GM12878 (cell line): Measurements from ENCODE around the gene RASA1. TPM values are rescaled to one million over a fixed set of nuclear protein-coding genes. Genes with fewer than 3 reads are reported as not detected.

Source experiments
- ATAC-seq: fragments of 200-7000 bp; cut with Tn5 transposase; 3 replicates; pipeline ENCODE4 v1.9.1; 2020; ENCODE audit warnings: mild to moderate bottlenecking, moderate library complexity
- BruUV-seq: library from RNA; stranded (reverse); fragments of 400-500 nt; replicated peaks from 2 replicates; lab custom pipeline; 2021; lab: Mats Ljungman, UMichigan
- CTCF ChIA-PET: fragments of 300-600 bp; sonication (Branson Sonifier 250); formaldehyde crosslinking; extraction: SDS; loops from one replicate; lab custom pipeline; 2021; ENCODE audit warnings: inconsistent platforms; lab: Yijun Ruan, JAX
- POLR2A ChIA-PET: fragments of 350-600 bp; formaldehyde crosslinking; extraction: SDS; loops from one replicate; lab custom pipeline; 2021; ENCODE audit warnings: inconsistent platforms; lab: Charles Lee
- RAD21 ChIA-PET: fragments of 300-600 bp; sonication (Branson Sonifier 250); formaldehyde crosslinking; loops from one replicate; lab custom pipeline; 2023; ENCODE audit warnings: antibody characterized with exemption; ENCODE audit not compliant: unreplicated experiment; lab: Charles Lee
- SMC1A ChIA-PET: fragments of 300-600 bp; sonication (Branson Sonifier 250); formaldehyde crosslinking; loops from one replicate; lab custom pipeline; 2023; ENCODE audit not compliant: unreplicated experiment, uncharacterized antibody; lab: Charles Lee
- DNase-seq: peaks from one replicate; pipeline ENCODE4 v3.0.0-alpha.2; 2011; ENCODE audit warnings: low read depth, low spot score
- FAIRE-seq: peaks from 3 replicates; lab custom pipeline; 2011; peaks lifted over from hg19 to GRCh38; lab: Jason Lieb, UNC
- H2AFZ ChIP-seq: 2 replicates; pipeline ENCODE4 v1.6.0; 2011; ENCODE audit warnings: low read depth, low read length, control low read depth; ENCODE audit not compliant: control insufficient read depth
- H3K27ac ChIP-seq: 2 replicates; pipeline ENCODE4 v1.5.1; 2011; ENCODE audit warnings: control low read depth; ENCODE audit not compliant: control insufficient read depth, insufficient read depth
- H3K27me3 ChIP-seq, 2 experiments: replicated peaks in 1 of 2; 2 replicates each; pipeline versions ENCODE4 v1.6.0 to v1.6.1; 2011; ENCODE audit warnings: low read length in 1 of 2; ENCODE audit not compliant: control insufficient read depth in 2 of 2, insufficient read depth in 2 of 2
- H3K36me3 ChIP-seq, 2 experiments: 2 replicates each; pipeline ENCODE4 v1.5.1; 2011; ENCODE audit warnings: low read length in 1 of 2; ENCODE audit not compliant: control insufficient read depth in 2 of 2, insufficient read depth in 2 of 2
- H3K4me1 ChIP-seq: 2 replicates; pipeline ENCODE4 v1.6.1; 2011; ENCODE audit warnings: mild to moderate bottlenecking, low read length, moderate library complexity, mixed read lengths; ENCODE audit not compliant: control insufficient read depth, insufficient read depth
- H3K4me2 ChIP-seq: 2 replicates; pipeline ENCODE4 v1.6.0; 2011; ENCODE audit warnings: control low read depth; ENCODE audit not compliant: control insufficient read depth, insufficient read depth
- H3K4me3 ChIP-seq: fragments of 200-600 bp; sonication (generic); 2 replicates; pipeline ENCODE4 v1.5.1; 2016
- H3K79me2 ChIP-seq: 2 replicates; pipeline ENCODE4 v1.6.0; 2011; ENCODE audit warnings: low read length; ENCODE audit not compliant: control insufficient read depth, insufficient read depth
- H3K9ac ChIP-seq: 2 replicates; pipeline ENCODE4 v1.8.0; 2011; ENCODE audit warnings: low read length, control low read depth, mixed read lengths; ENCODE audit not compliant: control insufficient read depth, insufficient read depth
- H3K9me3 ChIP-seq: replicated peaks from 3 replicates; pipeline ENCODE4 v1.5.1; 2011; ENCODE audit warnings: mild to moderate bottlenecking, low read length; ENCODE audit not compliant: control insufficient read depth, insufficient read depth
- H4K20me1 ChIP-seq: 2 replicates; pipeline ENCODE4 v1.6.0; 2011; ENCODE audit not compliant: control insufficient read depth, insufficient read depth
- CBFB ChIP-seq: IDR thresholded peaks from 2 replicates; pipeline ENCODE4 v1.6.1; 2016; ENCODE audit warnings: antibody characterized with exemption, low read depth
- CHD4 ChIP-seq: fragments of 200-600 bp; sonication (generic); IDR thresholded peaks from 2 replicates; pipeline ENCODE4 v1.6.1; 2016; ENCODE audit warnings: mild to moderate bottlenecking
- ETV6 ChIP-seq, 2 experiments: fragments of 450-650 bp in 1 of 2; IDR thresholded peaks in 1 of 2; conservative IDR thresholded peaks in 1 of 2; 2 replicates each; pipeline ENCODE4 v1.6.1; 2014; ENCODE audit warnings: antibody characterized with exemption in 1 of 2, borderline replicate concordance in 1 of 2, low read depth in 1 of 2, mild to moderate bottlenecking in 1 of 2, moderate library complexity in 1 of 2
- GABPA ChIP-seq: IDR thresholded peaks from 2 replicates; pipeline ENCODE4 v1.6.1; 2014; ENCODE audit warnings: antibody characterized with exemption, low read depth, mild to moderate bottlenecking, inconsistent platforms
- GATAD2B ChIP-seq: fragments of 450-650 bp; conservative IDR thresholded peaks from 2 replicates; pipeline ENCODE4 v1.6.1; 2017; ENCODE audit warnings: low read depth, mild to moderate bottlenecking, moderate library complexity
- HDAC2 ChIP-seq: fragments of 200-600 bp; sonication (generic); IDR thresholded peaks from 2 replicates; pipeline ENCODE4 v1.6.1; 2017
- KLF5 ChIP-seq: fragments of 450-650 bp; IDR thresholded peaks from 2 replicates; pipeline ENCODE4 v1.6.1; 2014; ENCODE audit warnings: mild to moderate bottlenecking; ENCODE audit not compliant: partially characterized antibody
- MYB ChIP-seq: fragments of 150-350 bp; IDR thresholded peaks from 2 replicates; pipeline ENCODE4 v1.6.1; 2014; ENCODE audit warnings: mild to moderate bottlenecking, low read depth, low read length, borderline replicate concordance
- POLR2AphosphoS2 ChIP-seq: IDR thresholded peaks from 2 replicates; pipeline ENCODE4 v1.6.1; 2011; ENCODE audit warnings: low read depth, mild to moderate bottlenecking, low read length, improper control_type of control experiment, moderate library complexity
- SREBF1 ChIP-seq: IDR thresholded peaks from 2 replicates; pipeline ENCODE4 v1.6.1; 2012; ENCODE audit warnings: mild to moderate bottlenecking, low read length
- TAF1 ChIP-seq: IDR thresholded peaks from 2 replicates; pipeline ENCODE4 v1.6.1; 2011; ENCODE audit warnings: mild to moderate bottlenecking, low read depth, low read length, borderline replicate concordance
- ZNF207 ChIP-seq: fragments of 450-650 bp; IDR thresholded peaks from 2 replicates; pipeline ENCODE4 v1.6.1; 2014; ENCODE audit warnings: antibody characterized with exemption, mild to moderate bottlenecking, borderline replicate concordance
- WGBS: methylation state at CpG from one replicate; pipeline ENCODE4 v1.1.6; 2016; ENCODE audit warnings: low lambda C conversion rate; ENCODE audit not compliant: insufficient replicate concordance, insufficient coverage; ENCODE audit errors: missing lambda C conversion rate; 5-methylcytosine and 5-hydroxymethylcytosine counted together
- in situ Hi-C: fragments of 300-500 bp; cut with MboI; formaldehyde crosslinking; loops from 9 replicates; pipeline ENCODE4 v1.14.3; 2018; ENCODE audit warnings: mixed read lengths
- intact Hi-C: fragments of 100-400 bp; cut with micrococcal nuclease; formaldehyde crosslinking; loops from one replicate; pipeline ENCODE4 v1.14.2; 2022; ENCODE audit not compliant: unreplicated experiment
- polyA plus RNA-seq, 11 experiments: library from polyadenylated mRNA; depleted of rRNA in 4 of 11; unstranded in 6 of 11; stranded (reverse) in 5 of 11; fragments of >200 nt; fragmentation: Nextera tagmentation in 4 of 11; fragmentation: Illumina TruSeq in 1 of 11; extraction: Ambion mirVana in 4 of 11; extraction: Trizol in 1 of 11; gene quantifications; 1 replicate in 1 of 11; 2 replicates in 10 of 11; pipeline versions ENCODE4 v1.2.1 to v1.2.3, GENCODE V29; 2011 to 2016; ENCODE audit warnings: inconsistent platforms in 2 of 11, missing spikeins in 2 of 11, low read depth in 1 of 11
- total RNA-seq, 4 experiments: library from RNA; depleted of rRNA in 3 of 4; stranded (reverse); fragments of >200 nt in 3 of 4; fragmentation: Illumina TruSeq in 1 of 4; extraction: Trizol in 1 of 4; gene quantifications; 2 replicates each; pipeline versions ENCODE4 v1.2.1 to v1.2.3, GENCODE V29; 2013 to 2021
- TF ChIP-seq, protein P1 (sequence below): IDR thresholded peaks from 2 replicates; pipeline ENCODE4 v1.6.1; 2011; ENCODE audit warnings: low read depth, low read length, improper control_type of control experiment, borderline replicate concordance
- TF ChIP-seq, protein P2 (sequence below), 3 experiments: IDR thresholded peaks in 2 of 3; conservative IDR thresholded peaks in 1 of 3; 2 replicates each; pipeline ENCODE4 v1.5.1; 2011; ENCODE audit warnings: low read depth in 3 of 3, low read length in 3 of 3, mild to moderate bottlenecking in 3 of 3, control low read depth in 2 of 3, moderate library complexity in 2 of 3, inconsistent platforms in 1 of 3, mixed read lengths in 1 of 3; ENCODE audit not compliant: control insufficient read depth in 2 of 3, insufficient read depth in 1 of 3; ENCODE audit errors: extremely low read depth in 1 of 3

Gene RASA1
- total and polyA plus RNA-seq, 10 of the 15 experiments (the other 5 are each of a cell fraction or from before 2014, with no cell fraction given), result 7.8 to 72.3 (median 21.8) TPM

- intact Hi-C loops, result no loop called here
- Histone ChIP-seq H3K9me3 (peaks cover 2% of the 10 kb centered on the region; the same call in 1 of the 3 replicates), H3K9ac (no peak overlapping the region), H3K27ac (no peak overlapping the region), H3K36me3 (peaks cover 2 to 8% of the 10 kb centered on the region in 2 experiments; a peak in 3 of 4 replicates), H4K20me1 (no peaks in the 10 kb centered on the region), H3K27me3 (no peaks in the 10 kb centered on the region), H3K4me3 (no peak overlapping the region), H3K4me2 (no peak overlapping the region), H2AFZ (no peak overlapping the region), H3K79me2 (peaks cover 51% of the 10 kb centered on the region), H3K4me1 (peaks cover 6% of the 10 kb centered on the region)
- in situ Hi-C loops, result no loop called here
- no TSS peak for BruUV-seq
- ChIA-PET RAD21 (no interaction called here), POLR2A (no interaction called here), CTCF (no interaction called here), SMC1A (interaction anchor here (1.7 kb wide), 1 partner anchor 22 kb away, joined by 6 read pairs; no protein-coding TSS in a partner anchor)
- ATAC-seq, result no peak
- no peak for FAIRE-seq
- no peak for DNase-seq
- 100% methylated on average over 5 of the region's 5 CpGs for WGBS
- no peak for TF ChIP-seq ETV6 (conservative IDR thresholded peaks at IDR 0.05 in 1 of 2, IDR thresholded peaks at IDR 0.05 in 1 of 2; ENCODE audit: borderline replicate concordance in 1 of 2, low read depth in 1 of 2)
- TF ChIP-seq CBFB, result no peak
- TF ChIP-seq GATAD2B, result no peak
These were observed 44.0 kb downstream of the RASA1 start for GRCh38 chr5:87311405-87312279.

DNA sequence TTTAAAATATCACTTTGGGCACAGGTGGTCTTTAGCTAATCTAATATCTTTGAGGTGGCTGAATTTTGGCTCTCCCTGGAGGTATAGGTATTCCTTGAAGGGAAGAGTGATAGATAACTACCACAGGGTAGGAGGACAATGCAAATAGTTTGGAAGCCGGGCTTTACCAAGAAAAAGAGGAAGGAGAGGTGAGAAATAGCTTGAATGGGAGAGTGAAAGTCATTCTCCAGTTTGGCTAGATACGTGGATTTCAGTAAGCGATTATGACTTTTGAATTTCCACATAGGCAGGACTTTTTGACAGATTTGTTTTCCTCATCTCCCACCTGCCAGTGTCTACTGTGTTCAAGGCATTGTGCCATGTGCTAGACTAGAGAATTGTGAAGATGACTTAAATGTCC lies 45.5 kb downstream of the RASA1 start:
- BruUV-seq, result no TSS peak
- SMC1A ChIA-PET, result no interaction called here
- DNase-seq, result no peak
- intact Hi-C loops, result no loop called here
- in situ Hi-C loops, result no loop called here
- CTCF ChIA-PET, result no interaction called here
- Histone ChIP-seq H3K9me3 (peaks cover 6% of the 10 kb centered on the region; the same call in 1 of the 3 replicates), H2AFZ (no peak overlapping the region), H3K9ac (no peak overlapping the region), H3K27me3 (no peaks in the 10 kb centered on the region), H3K4me3 (no peak overlapping the region), H3K79me2 (peaks cover 47% of the 10 kb centered on the region), H3K4me1 (no peaks in the 10 kb centered on the region), H3K4me2 (no peak overlapping the region), H3K27ac (no peak overlapping the region), H3K36me3 (0 out of 4 replicates have a peak, but pooled peaks cover 0 to 3% of the 10 kb centered on the region in 2 experiments), H4K20me1 (no peaks in the 10 kb centered on the region)
- RAD21 ChIA-PET, result no interaction called here
- ATAC-seq, result no peak
- POLR2A ChIA-PET, result no interaction called here
- no peak for FAIRE-seq
- WGBS, result 60% methylated on average over 3 of the region's 3 CpGs
- TF ChIP-seq KLF5 (no peak), POLR2AphosphoS2 (no peak), ZNF207 (no peak), SREBF1 (no peak), TAF1 (no peak), GABPA (no peak), HDAC2 (no peak), MYB (no peak), CHD4 (no peak)
- TF ChIP-seq, protein P1, sequence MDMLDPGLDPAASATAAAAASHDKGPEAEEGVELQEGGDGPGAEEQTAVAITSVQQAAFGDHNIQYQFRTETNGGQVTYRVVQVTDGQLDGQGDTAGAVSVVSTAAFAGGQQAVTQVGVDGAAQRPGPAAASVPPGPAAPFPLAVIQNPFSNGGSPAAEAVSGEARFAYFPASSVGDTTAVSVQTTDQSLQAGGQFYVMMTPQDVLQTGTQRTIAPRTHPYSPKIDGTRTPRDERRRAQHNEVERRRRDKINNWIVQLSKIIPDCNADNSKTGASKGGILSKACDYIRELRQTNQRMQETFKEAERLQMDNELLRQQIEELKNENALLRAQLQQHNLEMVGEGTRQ, result no peak
- TF ChIP-seq, protein P2, sequence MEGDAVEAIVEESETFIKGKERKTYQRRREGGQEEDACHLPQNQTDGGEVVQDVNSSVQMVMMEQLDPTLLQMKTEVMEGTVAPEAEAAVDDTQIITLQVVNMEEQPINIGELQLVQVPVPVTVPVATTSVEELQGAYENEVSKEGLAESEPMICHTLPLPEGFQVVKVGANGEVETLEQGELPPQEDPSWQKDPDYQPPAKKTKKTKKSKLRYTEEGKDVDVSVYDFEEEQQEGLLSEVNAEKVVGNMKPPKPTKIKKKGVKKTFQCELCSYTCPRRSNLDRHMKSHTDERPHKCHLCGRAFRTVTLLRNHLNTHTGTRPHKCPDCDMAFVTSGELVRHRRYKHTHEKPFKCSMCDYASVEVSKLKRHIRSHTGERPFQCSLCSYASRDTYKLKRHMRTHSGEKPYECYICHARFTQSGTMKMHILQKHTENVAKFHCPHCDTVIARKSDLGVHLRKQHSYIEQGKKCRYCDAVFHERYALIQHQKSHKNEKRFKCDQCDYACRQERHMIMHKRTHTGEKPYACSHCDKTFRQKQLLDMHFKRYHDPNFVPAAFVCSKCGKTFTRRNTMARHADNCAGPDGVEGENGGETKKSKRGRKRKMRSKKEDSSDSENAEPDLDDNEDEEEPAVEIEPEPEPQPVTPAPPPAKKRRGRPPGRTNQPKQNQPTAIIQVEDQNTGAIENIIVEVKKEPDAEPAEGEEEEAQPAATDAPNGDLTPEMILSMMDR (IDR thresholded peaks at IDR 0.05 in 2 of 3, conservative IDR thresholded peaks at IDR 0.05 in 1 of 3; ENCODE audit: control insufficient read depth in 2 of 3, extremely low read depth in 1 of 3, insufficient read depth in 1 of 3, low read depth in 3 of 3, low read length in 3 of 3), result no peak
